HepG2 (cell line): ENCODE results near the gene IKZF5.

Experiments
- ARNT2 ChIP-seq: sonication (generic); formaldehyde crosslinking; IDR thresholded peaks from 2 replicates; pipeline ENCODE4 v1.8.0; 2022; ENCODE audit warnings: mild to moderate bottlenecking, low read depth, missing genetic modification reagents, moderate library complexity
- ETV6 ChIP-seq: sonication (generic); formaldehyde crosslinking; conservative IDR thresholded peaks from 2 replicates; pipeline ENCODE4 v1.4.0; 2020; ENCODE audit warnings: missing genetic modification reagents
- JUNB ChIP-seq: sonication (generic); formaldehyde crosslinking; IDR thresholded peaks from 2 replicates; pipeline ENCODE4 v1.8.0; 2022; ENCODE audit warnings: missing genetic modification reagents, mild to moderate bottlenecking, borderline replicate concordance
- JUND ChIP-seq: sonication (generic); formaldehyde crosslinking; IDR thresholded peaks from 2 replicates; pipeline ENCODE4 v1.8.0; 2022; ENCODE audit warnings: mild to moderate bottlenecking, missing genetic modification reagents
- KDM4B ChIP-seq: sonication (generic); formaldehyde crosslinking; IDR thresholded peaks from 2 replicates; pipeline ENCODE4 v1.4.0; 2020; ENCODE audit warnings: missing genetic modification reagents
- KLF15 ChIP-seq: sonication (generic); formaldehyde crosslinking; IDR thresholded peaks from 2 replicates; pipeline ENCODE4 v1.8.1; 2023; ENCODE audit warnings: borderline replicate concordance, mild to moderate bottlenecking, inconsistent platforms, missing genetic modification reagents, mixed read lengths
- YY1 ChIP-seq: IDR thresholded peaks from 2 replicates; pipeline ENCODE4 v1.6.1; 2011; ENCODE audit warnings: low read length, low read depth, moderate library complexity, mild to moderate bottlenecking; ENCODE audit not compliant: insufficient read depth, insufficient replicate concordance
- ZFP91 ChIP-seq: sonication (generic); formaldehyde crosslinking; IDR thresholded peaks from 2 replicates; pipeline ENCODE4 v1.9.0; 2022; ENCODE audit warnings: missing genetic modification reagents, mild to moderate bottlenecking, borderline replicate concordance
- ZNF317 ChIP-seq: sonication (generic); formaldehyde crosslinking; IDR thresholded peaks from 2 replicates; pipeline ENCODE4 v1.5.0; 2020; ENCODE audit warnings: mild to moderate bottlenecking, missing genetic modification reagents
- TF ChIP-seq, protein P1 (sequence below): sonication (generic); formaldehyde crosslinking; IDR thresholded peaks from 2 replicates; pipeline ENCODE4 v1.5.0; 2020; ENCODE audit warnings: mild to moderate bottlenecking, missing genetic modification reagents, moderate library complexity
- TF ChIP-seq, protein P2 (sequence below): sonication (generic); formaldehyde crosslinking; IDR thresholded peaks from 2 replicates; pipeline ENCODE4 v1.4.0; 2020; ENCODE audit warnings: missing genetic modification reagents, mild to moderate bottlenecking, borderline replicate concordance
- TF ChIP-seq, protein P3 (sequence below): sonication (generic); formaldehyde crosslinking; IDR thresholded peaks from 2 replicates; pipeline ENCODE4 v1.4.0; 2020; ENCODE audit warnings: missing genetic modification reagents, mild to moderate bottlenecking, borderline replicate concordance

GRCh38 chr10:122988501-122988900 is 20.1 kb downstream of the IKZF5 start:
- TF ChIP-seq ZFP91 (CRISPR knock-in tag) (no peak), ETV6 (no peak), KLF15 (CRISPR knock-in tag) (no peak), ARNT2 (CRISPR knock-in tag) (no peak), ZNF317 (CRISPR knock-in tag) (no peak), JUND (no peak), KDM4B (CRISPR knock-in tag) (no peak), YY1 (no peak), JUNB (CRISPR knock-in tag) (no peak)
- TF ChIP-seq, protein P1, sequence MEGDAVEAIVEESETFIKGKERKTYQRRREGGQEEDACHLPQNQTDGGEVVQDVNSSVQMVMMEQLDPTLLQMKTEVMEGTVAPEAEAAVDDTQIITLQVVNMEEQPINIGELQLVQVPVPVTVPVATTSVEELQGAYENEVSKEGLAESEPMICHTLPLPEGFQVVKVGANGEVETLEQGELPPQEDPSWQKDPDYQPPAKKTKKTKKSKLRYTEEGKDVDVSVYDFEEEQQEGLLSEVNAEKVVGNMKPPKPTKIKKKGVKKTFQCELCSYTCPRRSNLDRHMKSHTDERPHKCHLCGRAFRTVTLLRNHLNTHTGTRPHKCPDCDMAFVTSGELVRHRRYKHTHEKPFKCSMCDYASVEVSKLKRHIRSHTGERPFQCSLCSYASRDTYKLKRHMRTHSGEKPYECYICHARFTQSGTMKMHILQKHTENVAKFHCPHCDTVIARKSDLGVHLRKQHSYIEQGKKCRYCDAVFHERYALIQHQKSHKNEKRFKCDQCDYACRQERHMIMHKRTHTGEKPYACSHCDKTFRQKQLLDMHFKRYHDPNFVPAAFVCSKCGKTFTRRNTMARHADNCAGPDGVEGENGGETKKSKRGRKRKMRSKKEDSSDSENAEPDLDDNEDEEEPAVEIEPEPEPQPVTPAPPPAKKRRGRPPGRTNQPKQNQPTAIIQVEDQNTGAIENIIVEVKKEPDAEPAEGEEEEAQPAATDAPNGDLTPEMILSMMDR: no peak
- TF ChIP-seq, protein P2, sequence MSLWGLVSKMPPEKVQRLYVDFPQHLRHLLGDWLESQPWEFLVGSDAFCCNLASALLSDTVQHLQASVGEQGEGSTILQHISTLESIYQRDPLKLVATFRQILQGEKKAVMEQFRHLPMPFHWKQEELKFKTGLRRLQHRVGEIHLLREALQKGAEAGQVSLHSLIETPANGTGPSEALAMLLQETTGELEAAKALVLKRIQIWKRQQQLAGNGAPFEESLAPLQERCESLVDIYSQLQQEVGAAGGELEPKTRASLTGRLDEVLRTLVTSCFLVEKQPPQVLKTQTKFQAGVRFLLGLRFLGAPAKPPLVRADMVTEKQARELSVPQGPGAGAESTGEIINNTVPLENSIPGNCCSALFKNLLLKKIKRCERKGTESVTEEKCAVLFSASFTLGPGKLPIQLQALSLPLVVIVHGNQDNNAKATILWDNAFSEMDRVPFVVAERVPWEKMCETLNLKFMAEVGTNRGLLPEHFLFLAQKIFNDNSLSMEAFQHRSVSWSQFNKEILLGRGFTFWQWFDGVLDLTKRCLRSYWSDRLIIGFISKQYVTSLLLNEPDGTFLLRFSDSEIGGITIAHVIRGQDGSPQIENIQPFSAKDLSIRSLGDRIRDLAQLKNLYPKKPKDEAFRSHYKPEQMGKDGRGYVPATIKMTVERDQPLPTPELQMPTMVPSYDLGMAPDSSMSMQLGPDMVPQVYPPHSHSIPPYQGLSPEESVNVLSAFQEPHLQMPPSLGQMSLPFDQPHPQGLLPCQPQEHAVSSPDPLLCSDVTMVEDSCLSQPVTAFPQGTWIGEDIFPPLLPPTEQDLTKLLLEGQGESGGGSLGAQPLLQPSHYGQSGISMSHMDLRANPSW (CRISPR knock-in tag): no peak
- TF ChIP-seq, protein P3, sequence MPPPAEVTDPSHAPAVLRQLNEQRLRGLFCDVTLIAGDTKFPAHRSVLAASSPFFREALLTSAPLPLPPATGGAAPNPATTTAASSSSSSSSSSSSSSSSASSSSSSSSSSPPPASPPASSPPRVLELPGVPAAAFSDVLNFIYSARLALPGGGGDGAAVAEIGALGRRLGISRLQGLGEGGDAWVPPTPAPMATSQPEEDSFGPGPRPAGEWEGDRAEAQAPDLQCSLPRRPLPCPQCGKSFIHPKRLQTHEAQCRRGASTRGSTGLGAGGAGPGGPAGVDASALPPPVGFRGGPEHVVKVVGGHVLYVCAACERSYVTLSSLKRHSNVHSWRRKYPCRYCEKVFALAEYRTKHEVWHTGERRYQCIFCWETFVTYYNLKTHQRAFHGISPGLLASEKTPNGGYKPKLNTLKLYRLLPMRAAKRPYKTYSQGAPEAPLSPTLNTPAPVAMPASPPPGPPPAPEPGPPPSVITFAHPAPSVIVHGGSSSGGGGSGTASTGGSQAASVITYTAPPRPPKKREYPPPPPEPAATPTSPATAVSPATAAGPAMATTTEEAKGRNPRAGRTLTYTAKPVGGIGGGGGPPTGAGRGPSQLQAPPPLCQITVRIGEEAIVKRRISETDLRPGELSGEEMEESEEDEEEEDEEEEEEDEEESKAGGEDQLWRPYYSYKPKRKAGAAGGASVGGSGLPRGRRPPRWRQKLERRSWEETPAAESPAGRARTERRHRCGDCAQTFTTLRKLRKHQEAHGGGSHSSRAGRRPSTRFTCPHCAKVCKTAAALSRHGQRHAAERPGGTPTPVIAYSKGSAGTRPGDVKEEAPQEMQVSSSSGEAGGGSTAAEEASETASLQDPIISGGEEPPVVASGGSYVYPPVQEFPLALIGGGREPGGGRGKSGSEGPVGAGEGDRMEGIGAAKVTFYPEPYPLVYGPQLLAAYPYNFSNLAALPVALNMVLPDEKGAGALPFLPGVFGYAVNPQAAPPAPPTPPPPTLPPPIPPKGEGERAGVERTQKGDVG (CRISPR knock-in tag): no peak
